HEK293 (cell line): ENCODE results near the gene RDH16.

ENCODE experiments used
- CTCF ChIP-seq: fragments of 450-650 bp; formaldehyde crosslinking; IDR thresholded peaks from 2 replicates; pipeline ENCODE4 v1.5.1; 2016; ENCODE audit warnings: missing biosample characterization, missing genetic modification characterization
- KLF7 ChIP-seq: fragments of 450-650 bp; formaldehyde crosslinking; IDR thresholded peaks from 2 replicates; pipeline ENCODE4 v1.5.1; 2016; ENCODE audit warnings: missing biosample characterization, missing genetic modification characterization, borderline replicate concordance
- MEIS1 ChIP-seq: sonication (generic); formaldehyde crosslinking; IDR thresholded peaks from 2 replicates; pipeline ENCODE4 v1.8.1; 2022; ENCODE audit warnings: missing genetic modification reagents, mild to moderate bottlenecking, borderline replicate concordance
- PRDM1 ChIP-seq: fragments of 450-650 bp; formaldehyde crosslinking; IDR thresholded peaks from 2 replicates; pipeline ENCODE4; 2016; ENCODE audit warnings: missing biosample characterization, missing genetic modification characterization
- PRDM10 ChIP-seq: fragments of 450-650 bp; formaldehyde crosslinking; IDR thresholded peaks from 2 replicates; pipeline ENCODE4 v1.5.1; 2016; ENCODE audit warnings: missing biosample characterization, missing genetic modification characterization
- REST ChIP-seq: fragments of 450-650 bp; formaldehyde crosslinking; IDR thresholded peaks from 2 replicates; pipeline ENCODE4 v1.5.1; 2016; ENCODE audit warnings: missing biosample characterization, missing genetic modification characterization
- ZNF202 ChIP-seq: fragments of 450-650 bp; formaldehyde crosslinking; IDR thresholded peaks from 2 replicates; pipeline ENCODE4 v1.5.1; 2016; ENCODE audit warnings: missing biosample characterization, missing genetic modification characterization, borderline replicate concordance
- ZNF366 ChIP-seq: fragments of 450-650 bp; formaldehyde crosslinking; conservative IDR thresholded peaks from 2 replicates; pipeline ENCODE4 v1.5.1; 2016; ENCODE audit warnings: missing biosample characterization, missing genetic modification characterization
- ZNF600 ChIP-seq: fragments of 450-650 bp; formaldehyde crosslinking; IDR thresholded peaks from 2 replicates; pipeline ENCODE4 v1.5.1; 2016; ENCODE audit warnings: missing biosample characterization, missing genetic modification characterization
- ZNF639 ChIP-seq: fragments of 450-650 bp; formaldehyde crosslinking; IDR thresholded peaks from 2 replicates; pipeline ENCODE4 v1.5.1; 2016; ENCODE audit warnings: missing biosample characterization, missing genetic modification characterization
- ZNF830 ChIP-seq: fragments of 450-650 bp; IDR thresholded peaks from 2 replicates; pipeline ENCODE4 v1.5.0; 2018; ENCODE audit warnings: missing biosample characterization, missing genetic modification characterization, low read depth, mild to moderate bottlenecking, moderate library complexity

GRCh38 chr12:56914256-56914655 is 43.2 kb downstream of the RDH16 start:
- TF ChIP-seq CTCF (tag by site-specific recombination) (no peak), ZNF600 (tag by site-specific recombination) (no peak), PRDM1 (no peak), ZNF639 (tag by site-specific recombination) (no peak), ZNF202 (tag by site-specific recombination) (no peak), REST (tag by site-specific recombination) (no peak), PRDM10 (no peak), MEIS1 (no peak), ZNF830 (tag by site-specific recombination) (no peak), ZNF366 (tag by site-specific recombination) (no peak), KLF7 (tag by site-specific recombination) (no peak)
